HG03575 (cell line): ENCODE results near the gene RNF144B.

Source experiments
- ATAC-seq: cut with Tn5 transposase; IDR thresholded peaks from one replicate; pipeline ENCODE4 v1.9.1; 2021; ENCODE audit not compliant: unreplicated experiment, insufficient number of reproducible peaks, low FRiP score; ENCODE audit errors: extremely low read depth

The RNF144B gene

GRCh38 chr6:18467741-18468502 is 80.8 kb downstream of the RNF144B start:
- no peak for ATAC-seq

- no peak for ATAC-seq
These were observed 81.3 kb downstream of the RNF144B start for GRCh38 chr6:18468503-18468843.

- no peak for ATAC-seq
These were observed 82.4 kb downstream of the RNF144B start for GRCh38 chr6:18469536-18469935.

GRCh38 chr6:18471232-18471964 is 84.2 kb downstream of the RNF144B start:
- ATAC-seq = no peak

- ATAC-seq = no peak
These were observed 85.8 kb downstream of the RNF144B start for GRCh38 chr6:18472941-18473340.

GRCh38 chr6:18473755-18474154 is 86.6 kb downstream of the RNF144B start:
- no peak for ATAC-seq

- no peak for ATAC-seq
These were observed 90.3 kb downstream of the RNF144B start for GRCh38 chr6:18477301-18477941.

- no peak for ATAC-seq
These were observed 91.5 kb downstream of the RNF144B start for GRCh38 chr6:18478610-18479009.

GRCh38 chr6:18481870-18482269 is 94.7 kb downstream of the RNF144B start:
- ATAC-seq = no peak

GRCh38 chr6:18485660-18486435 is 98.7 kb downstream of the RNF144B start:
- ATAC-seq = no peak

GRCh38 chr6:18488004-18488403 is 100.9 kb downstream of the RNF144B start:
- no peak for ATAC-seq

- ATAC-seq = no peak
These were observed 101.5 kb downstream of the RNF144B start for GRCh38 chr6:18488526-18489270.

- no peak for ATAC-seq
These were observed 102.2 kb downstream of the RNF144B start for GRCh38 chr6:18489335-18489734.

GRCh38 chr6:18491308-18492045 is 104.3 kb downstream of the RNF144B start:
- ATAC-seq = no peak

- ATAC-seq = no peak
These were observed 105.8 kb downstream of the RNF144B start for GRCh38 chr6:18492972-18493371.

- no peak for ATAC-seq
These were observed 106.3 kb downstream of the RNF144B start for GRCh38 chr6:18493382-18493891.

- ATAC-seq = no peak
These were observed 106.8 kb downstream of the RNF144B start for GRCh38 chr6:18493925-18494324.

GRCh38 chr6:18495236-18495635 is 108.1 kb downstream of the RNF144B start:
- ATAC-seq = no peak
